ENCODE measurements around the gene MVB12A. TPM values are rescaled to one million over a fixed set of nuclear protein-coding genes. Genes with fewer than 3 reads are reported as not detected.

Gene MVB12A
- total and polyA plus RNA-seq, 10 of the 15 experiments (the other 5 are each of a cell fraction or from before 2014, with no cell fraction given): 1.2 to 47.6 (median 26.3) TPM

GRCh38 chr19:17470068-17470841 is 50.4 kb downstream of the MVB12A start, which contains the start of gene SLC27A1 (continued):
- TF ChIP-seq NKRF (conservative IDR thresholded peaks at IDR 0.05): 0 out of 2 replicates have a peak, but pooled peaks have one; percentile 12
- TF ChIP-seq IKZF1 (conservative IDR thresholded peaks at IDR 0.05): peak; percentile 46
- peak; percentile 73 for TF ChIP-seq POLR2A (IDR thresholded peaks at IDR 0.05; ENCODE audit: low read depth, low read length)
- TF ChIP-seq EGR1 (IDR thresholded peaks at IDR 0.05; ENCODE audit: borderline replicate concordance in 1 of 2, low read depth in 2 of 2, low read length in 2 of 2): peak in 1 of 2 experiments; percentile 82; a peak in 2 of 3 replicates
- peak; percentile 66; the same call in 1 of the 2 replicates for TF ChIP-seq NBN (IDR thresholded peaks at IDR 0.05)
- peak; percentile 14 for TF ChIP-seq MEF2B (IDR thresholded peaks at IDR 0.05; ENCODE audit: partially characterized antibody, poor library complexity, severe bottlenecking)
- TF ChIP-seq HDGF (IDR thresholded peaks at IDR 0.05): peak; percentile 94
- peak; percentile 40 for TF ChIP-seq RELA (IDR thresholded peaks at IDR 0.05; ENCODE audit: borderline replicate concordance, partially characterized antibody)
- peak; percentile 54; the same call in 1 of the 2 replicates for TF ChIP-seq LARP7 (IDR thresholded peaks at IDR 0.05)
- peak; percentile 87; the same call in 1 of the 2 replicates for TF ChIP-seq NFYB (IDR thresholded peaks at IDR 0.05; ENCODE audit: insufficient read depth, low read depth, low read length)
- no peak for TF ChIP-seq KLF5 (IDR thresholded peaks at IDR 0.05; ENCODE audit: partially characterized antibody)
